ENCODE measurements around the gene OR6M1.

Gene OR6M1

DNA sequence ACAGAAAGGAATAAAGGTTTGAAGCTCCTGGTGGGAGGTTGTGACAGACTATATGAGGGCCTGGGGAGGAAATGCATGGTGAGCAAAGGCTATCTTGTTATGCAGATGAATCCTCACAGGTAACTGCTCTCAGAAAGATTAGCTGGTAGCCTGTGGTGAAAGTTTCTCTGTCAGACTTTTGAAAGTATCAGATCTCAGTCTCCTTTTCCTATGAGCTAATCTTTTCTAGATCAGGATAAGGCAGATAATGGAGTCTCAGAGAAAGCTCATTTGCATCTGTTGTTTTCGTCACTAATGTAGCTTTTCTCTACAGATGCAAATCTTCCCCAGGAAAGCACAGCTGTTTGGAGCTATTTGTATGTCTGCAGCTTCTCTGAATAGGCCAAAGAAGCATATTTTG is 30.9 kb downstream of the OR6M1 start:
- ATAC-seq, result no peak

DNA sequence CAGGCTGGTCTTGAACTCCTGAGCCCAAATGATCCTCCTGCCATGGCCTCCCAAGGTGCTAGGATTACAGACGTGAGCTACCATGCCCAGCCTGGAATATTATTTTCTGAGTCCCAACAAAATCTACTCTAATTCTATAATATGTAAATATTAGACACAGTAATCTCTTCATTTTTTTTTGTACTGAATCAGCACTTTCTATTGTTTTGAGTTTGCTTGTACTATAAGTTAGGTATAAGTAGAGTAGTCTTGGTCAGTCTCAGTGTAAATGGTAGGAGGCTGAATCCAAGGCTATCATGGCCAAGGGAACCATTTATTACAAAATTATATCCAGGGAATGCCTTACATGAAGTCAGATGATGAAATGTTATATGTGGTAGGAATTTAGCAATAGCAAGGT is 32.2 kb downstream of the OR6M1 start:
- no peak for ATAC-seq

DNA sequence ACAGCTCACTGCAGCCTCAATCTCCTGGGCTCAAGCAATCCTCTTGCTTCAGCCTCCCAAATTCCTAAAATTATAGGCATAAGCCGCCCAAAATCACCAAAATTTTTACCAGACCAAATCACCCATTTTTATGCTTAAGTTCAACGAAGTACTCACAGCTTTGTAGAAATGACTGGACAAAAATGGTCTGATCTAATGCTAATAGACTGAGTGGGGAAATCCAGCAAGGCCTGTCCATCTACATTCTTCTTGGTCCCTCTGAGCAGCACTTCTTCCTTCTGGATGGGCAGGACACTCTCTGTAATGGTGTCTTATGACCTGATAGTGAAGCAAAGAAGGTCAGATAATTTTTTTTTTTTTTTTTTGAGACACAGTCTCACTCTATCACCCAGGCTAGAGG is 33.1 kb downstream of the OR6M1 start:
- ATAC-seq, result no peak

DNA sequence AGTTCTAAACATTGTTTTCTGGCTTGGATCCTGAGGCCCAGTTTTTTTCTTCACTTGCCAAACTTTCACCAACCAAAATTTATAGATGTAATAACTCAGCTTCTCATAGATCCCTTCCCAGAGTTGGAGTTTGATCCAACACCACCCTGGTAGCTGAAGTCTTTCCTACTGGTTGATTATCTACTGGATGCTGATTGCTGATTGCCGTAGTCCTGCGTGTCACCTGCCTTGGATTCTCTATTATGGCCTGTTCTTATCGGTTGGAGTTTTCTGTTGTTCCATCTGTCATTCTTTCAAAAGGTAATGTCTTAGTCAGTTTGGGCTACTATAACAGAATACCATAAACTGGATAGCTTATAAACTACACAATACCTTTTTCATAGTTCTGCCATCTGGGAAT is 34.5 kb downstream of the OR6M1 start:
- no peak for ATAC-seq

DNA sequence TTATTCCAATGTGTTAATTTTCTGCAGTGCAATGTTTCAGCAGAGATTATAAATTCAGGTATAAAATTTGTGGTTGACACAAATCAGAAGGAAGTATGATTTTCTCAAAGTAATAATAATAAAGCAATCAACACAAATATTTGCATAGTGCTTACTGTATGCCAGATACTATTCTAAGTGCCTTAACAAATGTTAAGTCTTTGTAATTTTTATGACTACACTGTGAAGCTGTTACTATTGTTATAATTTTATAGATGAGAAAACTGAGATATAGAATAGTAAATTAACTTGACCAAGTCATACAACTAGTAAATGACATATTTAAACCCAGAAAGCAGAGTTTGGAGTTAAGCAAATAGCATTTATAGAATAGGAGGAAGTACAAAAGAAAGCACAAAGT is 35.4 kb downstream of the OR6M1 start:
- ATAC-seq, result no peak

DNA sequence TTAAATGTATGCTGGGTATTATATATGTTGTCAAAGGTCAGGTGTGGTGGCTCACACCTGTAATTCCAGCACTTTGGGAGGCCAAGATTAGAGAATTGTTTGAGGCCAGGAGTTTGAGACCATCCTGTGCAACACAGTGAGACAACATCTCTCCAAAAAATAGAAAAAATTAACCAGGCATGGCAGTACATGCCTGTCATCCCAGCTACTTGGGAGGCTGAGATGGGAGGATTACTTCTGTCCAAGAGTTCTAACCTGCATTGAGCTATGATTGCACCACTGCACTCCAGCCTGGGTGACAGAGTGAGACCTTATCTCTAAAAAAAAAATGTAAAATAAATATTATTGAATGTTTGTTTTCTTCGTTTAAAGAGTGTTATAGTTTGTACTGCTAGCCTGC is 40.5 kb downstream of the OR6M1 start:
- no peak for ATAC-seq

DNA sequence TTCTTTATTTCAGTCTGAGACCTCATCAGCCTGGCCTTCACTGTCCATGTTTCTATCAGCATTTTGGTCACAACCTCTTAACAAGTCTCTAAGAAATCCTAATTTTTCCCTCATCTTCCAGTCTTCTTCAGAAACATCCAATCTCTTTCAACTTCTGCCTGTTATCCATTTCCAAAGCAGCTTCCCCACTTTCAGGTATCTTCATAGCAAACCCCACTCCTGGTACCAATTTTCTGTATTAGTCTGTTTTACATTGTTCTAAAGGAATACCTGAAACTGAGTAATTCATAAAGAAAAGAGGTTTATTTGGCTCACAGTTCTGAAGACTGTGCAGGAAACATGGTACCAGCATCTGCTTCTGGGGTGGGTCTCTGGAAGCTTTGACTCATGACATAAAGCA is 43.7 kb downstream of the OR6M1 start:
- no peak for ATAC-seq

DNA sequence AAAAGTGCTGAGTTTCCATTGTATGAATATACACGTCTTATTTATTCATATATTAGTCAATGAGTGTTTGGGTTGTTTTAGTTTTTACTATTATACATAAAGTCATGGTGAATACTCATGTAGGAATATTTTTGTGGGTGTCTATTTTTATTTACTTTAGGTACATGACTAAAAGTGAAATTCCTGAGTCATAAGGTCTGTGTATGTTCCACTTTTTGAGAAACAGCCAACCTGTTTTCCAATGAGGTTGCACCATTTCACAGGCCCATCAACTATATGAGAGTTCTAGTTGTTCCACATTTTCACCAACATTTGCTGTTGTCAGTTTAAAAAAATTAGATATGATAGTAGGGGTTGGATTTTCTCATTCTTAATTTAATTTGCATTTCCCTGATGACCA is 45.3 kb downstream of the OR6M1 start:
- ATAC-seq, result peak in 1 of 2 donors; percentile 17

DNA sequence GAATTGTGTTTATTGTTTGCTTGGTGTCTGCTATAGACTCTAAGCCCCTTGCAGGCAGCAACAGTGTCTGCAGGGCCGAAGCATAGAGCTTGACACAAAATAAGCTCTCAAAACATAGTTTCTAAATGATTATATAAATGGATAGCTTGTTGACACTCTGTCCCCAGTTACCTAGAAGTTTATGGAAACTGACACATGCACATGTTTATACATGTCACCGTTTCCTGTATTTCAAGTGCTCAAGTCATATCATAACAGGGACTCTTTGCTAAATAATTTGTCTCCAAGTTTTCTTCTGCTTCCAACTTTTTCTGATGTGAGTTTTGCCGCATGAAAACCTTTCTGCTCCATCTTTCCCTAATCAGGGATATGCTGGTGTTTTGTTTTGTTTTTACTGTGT is 48.2 kb downstream of the OR6M1 start:
- no peak for ATAC-seq

DNA sequence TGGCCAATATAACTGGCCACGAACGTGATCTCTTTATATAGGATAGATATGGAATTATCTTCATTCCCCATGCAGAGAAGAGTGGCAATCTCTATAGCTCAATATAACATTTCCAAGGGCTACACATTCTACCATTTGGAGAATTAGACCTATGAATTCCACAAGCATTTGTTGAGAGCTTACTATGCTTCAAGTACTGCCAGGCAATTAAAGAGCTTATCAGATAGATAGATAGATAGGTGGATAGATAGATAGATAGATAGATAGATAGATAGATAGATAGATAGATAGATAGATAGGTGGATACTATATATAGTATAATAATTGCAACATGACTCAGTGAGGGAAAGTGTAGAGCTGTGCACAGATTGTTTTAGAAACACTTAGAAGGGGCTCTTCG is 50.3 kb downstream of the OR6M1 start:
- no peak for ATAC-seq

Measured in activated CD4-positive, CD25-positive, alpha-beta regulatory T cell treated with anti-CD3 and anti-CD28 coated beads, Interleukin-2, amount 50 U/mL, for 24 hours (primary cell).